SK-N-SH (cell line): Measurements from ENCODE around the gene DCAF11. TPM values are rescaled to one million over a fixed set of nuclear protein-coding genes. Genes with fewer than 3 reads are reported as not detected.

Experiments used
- CTCF ChIA-PET: fragments of 300-600, 350-600 bp; formaldehyde crosslinking; extraction: SDS; loops from one replicate; lab custom pipeline; 2021; lab: Yijun Ruan, JAX
- POLR2A ChIA-PET: fragments of 350-600 bp; sonication (Branson Sonifier 250); formaldehyde crosslinking; extraction: SDS; loops from one replicate; lab custom pipeline; 2020; ENCODE audit warnings: antibody characterized with exemption, inconsistent platforms; lab: Yijun Ruan, JAX
- DNase-seq: peaks from one replicate; pipeline ENCODE4 v3.0.0; 2012
- H2AFZ ChIP-seq: fragments of 200-600 bp; sonication (generic); 2 replicates; pipeline ENCODE4 v1.8.1; 2016; ENCODE audit warnings: antibody characterized with exemption, mild to moderate bottlenecking, low read depth
- H3F3A ChIP-seq: fragments of 200-600 bp; sonication (generic); replicated peaks from 2 replicates; pipeline ENCODE3; 2016; ENCODE audit warnings: antibody characterized with exemption, mild to moderate bottlenecking; ENCODE audit not compliant: insufficient read depth
- H3K27ac ChIP-seq, 2 experiments: fragments of 200-500 bp in 1 of 2; fragments of 200-600 bp in 1 of 2; sonication (Bioruptor generic) in 1 of 2; sonication (generic), shearing (Covaris generic) in 1 of 2; 2 replicates each; pipeline versions ENCODE4 v1.5.1 to v1.6.1; 2014 to 2016; ENCODE audit warnings: low read depth in 2 of 2, inconsistent platforms in 1 of 2, low read length in 1 of 2, mild to moderate bottlenecking in 1 of 2, mixed read lengths in 1 of 2
- H3K27me3 ChIP-seq: fragments of 200-600 bp; sonication (generic), shearing (Covaris generic); 2 replicates; pipeline ENCODE4 v1.6.1; 2016; ENCODE audit warnings: mixed run types; ENCODE audit not compliant: insufficient read depth
- H3K36me3 ChIP-seq, 2 experiments: fragments of 200-500 bp in 1 of 2; fragments of 200-600 bp in 1 of 2; sonication (Bioruptor generic) in 1 of 2; sonication (generic) in 1 of 2; replicated peaks in 1 of 2; 2 replicates each; pipeline versions ENCODE3 to v1.5.1; 2014 to 2016; ENCODE audit warnings: low read length in 1 of 2, mild to moderate bottlenecking in 1 of 2; ENCODE audit not compliant: insufficient read depth in 2 of 2, control insufficient read depth in 1 of 2
- H3K4me1 ChIP-seq, 2 experiments: fragments of 200-500 bp in 1 of 2; fragments of 200-600 bp in 1 of 2; sonication (Bioruptor generic) in 1 of 2; sonication (generic), shearing (Covaris generic) in 1 of 2; 2 replicates each; pipeline versions ENCODE4 v1.5.1 to v1.6.1; 2014 to 2016; ENCODE audit warnings: low read depth in 1 of 2, low read length in 1 of 2, mixed run types in 1 of 2; ENCODE audit not compliant: insufficient read depth in 2 of 2, control insufficient read depth in 1 of 2
- H3K4me2 ChIP-seq: fragments of 200-600 bp; sonication (generic), shearing (Covaris generic); 2 replicates; pipeline ENCODE4 v1.6.1; 2017; ENCODE audit warnings: mixed run types
- H3K4me3 ChIP-seq, 2 experiments: fragments of 200-500 bp in 1 of 2; fragments of 200-600 bp in 1 of 2; sonication (Bioruptor generic) in 1 of 2; sonication (generic), shearing (Covaris generic) in 1 of 2; 2 replicates each; pipeline versions ENCODE4 v1.5.1 to v1.8.1; 2014 to 2016; ENCODE audit warnings: low read depth in 2 of 2, inconsistent platforms in 1 of 2, low read length in 1 of 2, mild to moderate bottlenecking in 1 of 2, mixed read lengths in 1 of 2, moderate library complexity in 1 of 2
- H3K79me2 ChIP-seq: fragments of 200-600 bp; sonication (generic); 2 replicates; pipeline ENCODE4 v1.8.1; 2017; ENCODE audit warnings: mild to moderate bottlenecking; ENCODE audit not compliant: insufficient read depth
- H3K9ac ChIP-seq: fragments of 200-600 bp; sonication (generic); 2 replicates; pipeline ENCODE4 v1.6.1; 2017; ENCODE audit warnings: mixed run types
- H3K9me2 ChIP-seq: fragments of 200-600 bp; sonication (generic); 2 replicates; pipeline ENCODE4 v1.6.1; 2017; ENCODE audit warnings: mixed run types
- H3K9me3 ChIP-seq: fragments of 200-600 bp; sonication (generic); 2 replicates; pipeline ENCODE4 v1.6.1; 2017; ENCODE audit warnings: mixed run types, mild to moderate bottlenecking, moderate library complexity
- H4K20me1 ChIP-seq: fragments of 200-600 bp; sonication (generic); 2 replicates; pipeline ENCODE4 v1.6.1; 2017; ENCODE audit warnings: mild to moderate bottlenecking, mixed run types; ENCODE audit not compliant: insufficient read depth
- CTCF ChIP-seq: fragments of 200-600 bp; sonication (generic); IDR thresholded peaks from 2 replicates; pipeline ENCODE4 v1.6.1; 2017; ENCODE audit warnings: antibody characterized with exemption, mild to moderate bottlenecking, moderate library complexity
- EP300 ChIP-seq, 2 experiments: IDR thresholded peaks; 2 replicates each; pipeline versions ENCODE4 v1.4.0 to v1.6.1; 2012; ENCODE audit warnings: borderline replicate concordance in 1 of 2, low read depth in 1 of 2, low read length in 1 of 2
- FOXJ3 ChIP-seq: sonication (generic); formaldehyde crosslinking; IDR thresholded peaks from 2 replicates; pipeline ENCODE4 v1.5.1; 2020; ENCODE audit warnings: mild to moderate bottlenecking, missing genetic modification reagents
- GATA2 ChIP-seq: sonication (generic); formaldehyde crosslinking; IDR thresholded peaks from 2 replicates; pipeline ENCODE4 v1.5.0; 2020; ENCODE audit warnings: mild to moderate bottlenecking, missing genetic modification reagents
- MXI1 ChIP-seq: IDR thresholded peaks from 2 replicates; pipeline ENCODE4 v1.6.1; 2012; ENCODE audit warnings: mild to moderate bottlenecking, low read depth, low read length, improper control_type of control experiment
- NRF1 ChIP-seq: IDR thresholded peaks from 2 replicates; pipeline ENCODE4 v1.6.1; 2012; ENCODE audit warnings: low read depth, mild to moderate bottlenecking, low read length
- PBX3 ChIP-seq: IDR thresholded peaks from 2 replicates; pipeline ENCODE4; 2012
- POLR2AphosphoS5 ChIP-seq: IDR thresholded peaks from 2 replicates; pipeline ENCODE4 v1.6.1; 2012; ENCODE audit warnings: low read depth, low read length
- RFX5 ChIP-seq: IDR thresholded peaks from 2 replicates; pipeline ENCODE4 v1.6.1; 2012; ENCODE audit warnings: mild to moderate bottlenecking, improper control_type of control experiment, low read length
- SIN3A ChIP-seq: IDR thresholded peaks from 2 replicates; pipeline ENCODE4 v1.6.1; 2012; ENCODE audit warnings: low read depth, mild to moderate bottlenecking, low read length, moderate library complexity, borderline replicate concordance
- SMC3 ChIP-seq: IDR thresholded peaks from 2 replicates; pipeline ENCODE4 v1.6.1; 2012; ENCODE audit warnings: low read depth, low read length, improper control_type of control experiment
- TCF12 ChIP-seq: IDR thresholded peaks from 2 replicates; pipeline ENCODE4 v1.4.0; 2012
- TEAD4 ChIP-seq: IDR thresholded peaks from 2 replicates; pipeline ENCODE4 v1.4.0; 2012; ENCODE audit warnings: mild to moderate bottlenecking, borderline replicate concordance; ENCODE audit not compliant: insufficient read depth
- WGBS: methylation state at CpG from one replicate; pipeline ENCODE4 v1.1.6; 2017; ENCODE audit warnings: low lambda C conversion rate; 5-methylcytosine and 5-hydroxymethylcytosine counted together
- polyA plus RNA-seq, 3 experiments: library from polyadenylated mRNA; depleted of rRNA; stranded (reverse); fragments of >200 nt; gene quantifications; 2 replicates each; pipeline ENCODE4 v1.2.3, GENCODE V29; 2012
- TF ChIP-seq, protein P1 (sequence below): IDR thresholded peaks from 2 replicates; pipeline ENCODE4 v1.4.0; 2012; ENCODE audit warnings: low read depth
- TF ChIP-seq, protein P2 (sequence below): IDR thresholded peaks from 2 replicates; pipeline ENCODE4 v1.4.0; 2012; ENCODE audit warnings: low read depth, borderline replicate concordance
- TF ChIP-seq, protein P3 (sequence below): IDR thresholded peaks from 2 replicates; pipeline ENCODE4 v1.6.1; 2012; ENCODE audit warnings: mild to moderate bottlenecking, low read depth, low read length, moderate library complexity
- TF ChIP-seq, protein P4 (sequence below): fragments of 150-350 bp; IDR thresholded peaks from 2 replicates; pipeline ENCODE4 v1.6.1; 2016; ENCODE audit warnings: mild to moderate bottlenecking, low read depth, low read length

DCAF11 gene
- polyA plus RNA-seq, 1 of the 3 experiments (the other 2 are of a cell fraction) = 34.6 TPM

DNA sequence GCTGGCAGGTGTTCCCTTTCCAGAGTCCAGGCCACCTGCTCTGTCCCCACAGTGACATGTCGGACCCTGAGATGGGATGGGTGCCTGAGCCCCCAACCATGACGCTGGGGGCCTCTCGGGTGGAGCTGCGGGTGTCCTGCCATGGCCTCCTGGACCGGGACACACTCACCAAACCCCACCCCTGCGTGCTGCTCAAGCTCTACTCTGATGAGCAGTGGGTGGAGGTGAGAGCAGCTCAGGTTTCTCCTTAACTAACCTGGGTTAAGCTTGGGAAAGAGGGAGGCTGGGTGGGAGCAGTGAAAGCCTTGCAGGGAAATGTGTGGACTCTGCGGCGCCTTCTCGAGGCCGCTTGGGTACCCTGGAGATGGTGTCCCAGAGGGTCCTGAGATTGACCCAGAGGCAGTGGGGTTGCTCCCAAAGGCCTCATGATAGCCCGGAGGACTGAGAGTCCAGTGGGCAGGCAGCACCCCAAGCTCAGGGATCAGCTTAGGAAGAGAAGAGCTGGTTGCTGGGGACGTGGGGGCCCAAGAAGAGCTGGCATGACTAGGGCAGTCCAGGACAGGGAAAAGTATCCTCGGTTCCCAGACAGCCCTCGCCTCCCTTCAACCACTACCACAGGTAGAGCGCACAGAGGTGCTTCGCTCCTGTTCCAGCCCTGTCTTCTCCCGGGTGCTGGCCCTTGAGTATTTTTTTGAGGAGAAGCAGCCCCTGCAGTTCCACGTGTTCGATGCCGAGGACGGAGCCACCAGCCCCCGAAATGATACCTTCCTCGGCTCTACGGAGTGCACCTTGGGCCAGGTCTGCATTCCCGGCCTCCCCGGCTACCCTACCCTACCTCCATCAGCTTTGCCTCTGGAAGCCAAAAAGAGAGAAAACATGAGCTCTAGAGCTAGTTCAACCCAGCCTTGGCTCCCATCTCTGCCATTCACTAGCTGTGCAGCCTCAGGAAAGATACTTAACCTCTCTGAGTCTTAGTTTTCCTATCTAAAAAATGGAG lies 41.4 kb upstream of the DCAF11 start:
- Histone ChIP-seq H3K79me2 (no peaks in the 10 kb centered on the region), H3K4me1 (no peaks in the 10 kb centered on the region; a peak in 1 of 4 replicates), H3K36me3 (no peaks in the 10 kb centered on the region), H2AFZ (no peak overlapping the region), H3F3A (no peaks in the 10 kb centered on the region), H3K27me3 (no peaks in the 10 kb centered on the region; the same call in 1 of the 2 replicates), H3K9ac (no peak overlapping the region), H4K20me1 (no peaks in the 10 kb centered on the region), H3K4me3 (no peak overlapping the region)
- WGBS = 76% methylated on average over 22 of the region's 26 CpGs
- ChIA-PET CTCF (interaction anchor here (1.5 to 42.8 kb wide), 4 partner anchors 8 to 27 kb away, joined by 4 to 1159 read pairs (median 151); partner anchors contain the start of gene PCK2), POLR2A (interaction anchor here (1.8 kb wide), 1 partner anchor 22 kb away, joined by 3 read pairs; the partner anchor contains the start of gene CARMIL3)
- no peak for DNase-seq
- TF ChIP-seq TCF12 (no peak), SMC3 (no peak), PBX3 (no peak), POLR2AphosphoS5 (no peak), EP300 (IDR thresholded peaks at IDR 0.05; ENCODE audit: borderline replicate concordance in 1 of 2, low read depth in 1 of 2, low read length in 1 of 2) (no peak), FOXJ3 (CRISPR knock-in tag) (no peak), SIN3A (no peak), NRF1 (no peak), GATA2 (CRISPR knock-in tag) (no peak), TEAD4 (no peak), CTCF (no peak), RFX5 (no peak), MXI1 (no peak)
- TF ChIP-seq, protein P1, sequence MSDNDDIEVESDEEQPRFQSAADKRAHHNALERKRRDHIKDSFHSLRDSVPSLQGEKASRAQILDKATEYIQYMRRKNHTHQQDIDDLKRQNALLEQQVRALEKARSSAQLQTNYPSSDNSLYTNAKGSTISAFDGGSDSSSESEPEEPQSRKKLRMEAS = no peak
- TF ChIP-seq, protein P2, sequence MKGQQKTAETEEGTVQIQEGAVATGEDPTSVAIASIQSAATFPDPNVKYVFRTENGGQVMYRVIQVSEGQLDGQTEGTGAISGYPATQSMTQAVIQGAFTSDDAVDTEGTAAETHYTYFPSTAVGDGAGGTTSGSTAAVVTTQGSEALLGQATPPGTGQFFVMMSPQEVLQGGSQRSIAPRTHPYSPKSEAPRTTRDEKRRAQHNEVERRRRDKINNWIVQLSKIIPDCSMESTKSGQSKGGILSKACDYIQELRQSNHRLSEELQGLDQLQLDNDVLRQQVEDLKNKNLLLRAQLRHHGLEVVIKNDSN = no peak
- TF ChIP-seq, protein P3, sequence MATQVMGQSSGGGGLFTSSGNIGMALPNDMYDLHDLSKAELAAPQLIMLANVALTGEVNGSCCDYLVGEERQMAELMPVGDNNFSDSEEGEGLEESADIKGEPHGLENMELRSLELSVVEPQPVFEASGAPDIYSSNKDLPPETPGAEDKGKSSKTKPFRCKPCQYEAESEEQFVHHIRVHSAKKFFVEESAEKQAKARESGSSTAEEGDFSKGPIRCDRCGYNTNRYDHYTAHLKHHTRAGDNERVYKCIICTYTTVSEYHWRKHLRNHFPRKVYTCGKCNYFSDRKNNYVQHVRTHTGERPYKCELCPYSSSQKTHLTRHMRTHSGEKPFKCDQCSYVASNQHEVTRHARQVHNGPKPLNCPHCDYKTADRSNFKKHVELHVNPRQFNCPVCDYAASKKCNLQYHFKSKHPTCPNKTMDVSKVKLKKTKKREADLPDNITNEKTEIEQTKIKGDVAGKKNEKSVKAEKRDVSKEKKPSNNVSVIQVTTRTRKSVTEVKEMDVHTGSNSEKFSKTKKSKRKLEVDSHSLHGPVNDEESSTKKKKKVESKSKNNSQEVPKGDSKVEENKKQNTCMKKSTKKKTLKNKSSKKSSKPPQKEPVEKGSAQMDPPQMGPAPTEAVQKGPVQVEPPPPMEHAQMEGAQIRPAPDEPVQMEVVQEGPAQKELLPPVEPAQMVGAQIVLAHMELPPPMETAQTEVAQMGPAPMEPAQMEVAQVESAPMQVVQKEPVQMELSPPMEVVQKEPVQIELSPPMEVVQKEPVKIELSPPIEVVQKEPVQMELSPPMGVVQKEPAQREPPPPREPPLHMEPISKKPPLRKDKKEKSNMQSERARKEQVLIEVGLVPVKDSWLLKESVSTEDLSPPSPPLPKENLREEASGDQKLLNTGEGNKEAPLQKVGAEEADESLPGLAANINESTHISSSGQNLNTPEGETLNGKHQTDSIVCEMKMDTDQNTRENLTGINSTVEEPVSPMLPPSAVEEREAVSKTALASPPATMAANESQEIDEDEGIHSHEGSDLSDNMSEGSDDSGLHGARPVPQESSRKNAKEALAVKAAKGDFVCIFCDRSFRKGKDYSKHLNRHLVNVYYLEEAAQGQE = no peak
- TF ChIP-seq, protein P4, sequence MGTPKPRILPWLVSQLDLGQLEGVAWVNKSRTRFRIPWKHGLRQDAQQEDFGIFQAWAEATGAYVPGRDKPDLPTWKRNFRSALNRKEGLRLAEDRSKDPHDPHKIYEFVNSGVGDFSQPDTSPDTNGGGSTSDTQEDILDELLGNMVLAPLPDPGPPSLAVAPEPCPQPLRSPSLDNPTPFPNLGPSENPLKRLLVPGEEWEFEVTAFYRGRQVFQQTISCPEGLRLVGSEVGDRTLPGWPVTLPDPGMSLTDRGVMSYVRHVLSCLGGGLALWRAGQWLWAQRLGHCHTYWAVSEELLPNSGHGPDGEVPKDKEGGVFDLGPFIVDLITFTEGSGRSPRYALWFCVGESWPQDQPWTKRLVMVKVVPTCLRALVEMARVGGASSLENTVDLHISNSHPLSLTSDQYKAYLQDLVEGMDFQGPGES = no peak
- TF ChIP-seq, all 33 proteins: peak for 0
- Histone ChIP-seq H3K4me2 (no peak overlapping the region), H3K9me2 (no peaks in the 10 kb centered on the region), H3K27ac (no peak overlapping the region), H3K9me3 (no peaks in the 10 kb centered on the region)
